Neural cell (in vitro differentiated cells): ENCODE results near the gene UQCRQ. TPM values are rescaled to one million over a fixed set of nuclear protein-coding genes. Genes with fewer than 3 reads are reported as not detected.

Source experiments
- H2AFZ ChIP-seq: fragments of 200-600, 300-800 bp; sonication (generic), shearing (Covaris generic); 2 replicates; pipeline ENCODE4 v1.6.0; 2014; ENCODE audit warnings: low read depth, mild to moderate bottlenecking, antibody characterized with exemption, low read length, moderate library complexity
- H3F3A ChIP-seq: fragments of 200-600 bp; shearing (Covaris generic); 2 replicates; pipeline ENCODE4 v1.6.1; 2016; ENCODE audit warnings: mild to moderate bottlenecking, moderate library complexity, mixed read lengths, antibody characterized with exemption, low read length; ENCODE audit not compliant: insufficient read depth, poor library complexity, severe bottlenecking
- H3K27ac ChIP-seq: fragments of 200-600, 300-800 bp; sonication (generic), shearing (Covaris generic); 2 replicates; pipeline ENCODE4 v1.5.1; 2014; ENCODE audit warnings: mild to moderate bottlenecking, low read length, moderate library complexity
- H3K27me3 ChIP-seq: fragments of 300-800, 200-600 bp; sonication (generic), shearing (Covaris generic); 2 replicates; pipeline ENCODE4 v1.6.0; 2014; ENCODE audit warnings: mild to moderate bottlenecking, low read depth, low read length, moderate library complexity; ENCODE audit not compliant: insufficient read depth
- H3K36me3 ChIP-seq: fragments of 300-800, 200-600 bp; sonication (generic), shearing (Covaris generic); 2 replicates; pipeline ENCODE4 v1.5.1; 2014; ENCODE audit warnings: mild to moderate bottlenecking, antibody characterized with exemption, low read length, moderate library complexity; ENCODE audit not compliant: insufficient read depth
- H3K4me2 ChIP-seq: fragments of 300-800, 200-600 bp; sonication (generic), shearing (Covaris generic); 2 replicates; pipeline ENCODE4 v1.6.0; 2014; ENCODE audit warnings: mild to moderate bottlenecking, low read length
- H3K4me3 ChIP-seq: fragments of 300-800, 200-600 bp; sonication (generic), shearing (Covaris generic); 2 replicates; pipeline ENCODE4 v1.5.1; 2014; ENCODE audit warnings: mild to moderate bottlenecking, low read length, moderate library complexity
- H3K79me2 ChIP-seq: fragments of 200-600 bp; shearing (Covaris generic); replicated peaks from 2 replicates; pipeline ENCODE4 v1.6.0; 2014; ENCODE audit warnings: mild to moderate bottlenecking, low read length, moderate library complexity; ENCODE audit not compliant: insufficient read depth
- H3K9ac ChIP-seq: fragments of 300-800, 200-600 bp; sonication (generic), shearing (Covaris generic); 2 replicates; pipeline ENCODE4 v1.6.1; 2016; ENCODE audit warnings: mild to moderate bottlenecking, low read length, mixed read lengths
- H3K9me2 ChIP-seq: fragments of 200-600 bp; shearing (Covaris generic); 2 replicates; pipeline ENCODE4 v1.6.1; 2016; ENCODE audit warnings: mild to moderate bottlenecking, low read length, mixed read lengths; ENCODE audit not compliant: insufficient read depth
- H3K9me3 ChIP-seq: fragments of 200-600, 300-800 bp; sonication (generic), shearing (Covaris generic); 2 replicates; pipeline ENCODE4 v1.6.1; 2016; ENCODE audit warnings: mild to moderate bottlenecking, mixed run types, low read length, moderate library complexity, mixed read lengths
- H4K20me1 ChIP-seq: fragments of 200-600 bp; shearing (Covaris generic); 2 replicates; pipeline ENCODE4 v1.6.1; 2016; ENCODE audit warnings: mild to moderate bottlenecking, mixed run types; ENCODE audit not compliant: insufficient read depth
- CTCF ChIP-seq: fragments of 450-650 bp; IDR thresholded peaks from 2 replicates; pipeline ENCODE4 v1.5.1; 2014; ENCODE audit warnings: antibody characterized with exemption, mild to moderate bottlenecking, moderate library complexity; ENCODE audit not compliant: poor library complexity, severe bottlenecking
- EP300 ChIP-seq: fragments of 450-650 bp; conservative IDR thresholded peaks from 2 replicates; pipeline ENCODE4 v1.6.1; 2014; ENCODE audit warnings: antibody characterized with exemption, mild to moderate bottlenecking, moderate library complexity; ENCODE audit not compliant: poor library complexity, severe bottlenecking
- EZH2 ChIP-seq: fragments of 200-600, 300-800 bp; shearing (Covaris generic), sonication (generic); IDR thresholded peaks from 2 replicates; pipeline ENCODE4 v1.6.1; 2014; ENCODE audit warnings: antibody characterized with exemption, low read length, borderline replicate concordance, mild to moderate bottlenecking; ENCODE audit not compliant: insufficient read depth, poor library complexity, severe bottlenecking
- MXI1 ChIP-seq: fragments of 450-650 bp; conservative IDR thresholded peaks from 2 replicates; pipeline ENCODE4 v1.6.1; 2014; ENCODE audit warnings: antibody characterized with exemption, mild to moderate bottlenecking; ENCODE audit not compliant: poor library complexity, severe bottlenecking
- POLR2AphosphoS5 ChIP-seq: IDR thresholded peaks from 2 replicates; pipeline ENCODE4 v1.6.1; 2012
- RAD21 ChIP-seq: fragments of 450-650 bp; conservative IDR thresholded peaks from 2 replicates; pipeline ENCODE4 v1.6.1; 2014; ENCODE audit warnings: antibody characterized with exemption, mild to moderate bottlenecking, moderate library complexity
- REST ChIP-seq: IDR thresholded peaks from 2 replicates; pipeline ENCODE4 v1.6.1; 2012; ENCODE audit warnings: borderline replicate concordance
- SMC3 ChIP-seq: fragments of 450-650 bp; conservative IDR thresholded peaks from 2 replicates; pipeline ENCODE4 v1.6.1; 2014; ENCODE audit warnings: antibody characterized with exemption, mild to moderate bottlenecking, moderate library complexity; ENCODE audit not compliant: poor library complexity
- TAF1 ChIP-seq: IDR thresholded peaks from 2 replicates; pipeline ENCODE4 v1.6.1; 2012; ENCODE audit warnings: low read depth
- polyA plus RNA-seq: library from polyadenylated mRNA; depleted of rRNA; stranded (reverse); fragments of >200 nt; gene quantifications from 2 replicates; pipeline ENCODE4 v1.2.3, GENCODE V29; 2014

Gene UQCRQ
- polyA plus RNA-seq, 1 donor from 2014 or later = 444 TPM

- Histone ChIP-seq H3K79me2 (no peaks in the 10 kb centered on the region), H3K9ac (no peak overlapping the region), H4K20me1 (no peaks in the 10 kb centered on the region), H3K9me3 (no peaks in the 10 kb centered on the region), H3K4me3 (no peak overlapping the region), H3K27me3 (no peaks in the 10 kb centered on the region), H3K27ac (no peak overlapping the region), H3K36me3 (no peaks in the 10 kb centered on the region), H2AFZ (no peak overlapping the region), H3F3A (no peaks in the 10 kb centered on the region), H3K4me2 (no peak overlapping the region), H3K9me2 (no peaks in the 10 kb centered on the region)
- no peak for TF ChIP-seq POLR2AphosphoS5
- TF ChIP-seq MXI1 = no peak
- no peak for TF ChIP-seq RAD21
- TF ChIP-seq EP300 = no peak
- no peak for TF ChIP-seq CTCF
- TF ChIP-seq TAF1 = no peak
- TF ChIP-seq EZH2 = no peak
- TF ChIP-seq REST = no peak
These were observed 28.6 kb upstream of the UQCRQ start for GRCh38 chr5:132837868-132838267.

- Histone ChIP-seq H3K9ac (no peak overlapping the region), H3K9me3 (no peaks in the 10 kb centered on the region), H3K79me2 (no peaks in the 10 kb centered on the region), H4K20me1 (no peaks in the 10 kb centered on the region), H3K4me2 (no peak overlapping the region), H3K4me3 (no peak overlapping the region), H3K27ac (no peak overlapping the region), H2AFZ (no peak overlapping the region), H3K27me3 (no peaks in the 10 kb centered on the region), H3F3A (no peaks in the 10 kb centered on the region), H3K36me3 (no peaks in the 10 kb centered on the region), H3K9me2 (no peaks in the 10 kb centered on the region)
- TF ChIP-seq EZH2 = no peak
- no peak for TF ChIP-seq REST
- no peak for TF ChIP-seq EP300
- TF ChIP-seq POLR2AphosphoS5 = no peak
- no peak for TF ChIP-seq SMC3
- TF ChIP-seq RAD21 = no peak
- no peak for TF ChIP-seq CTCF
- no peak for TF ChIP-seq TAF1
- no peak for TF ChIP-seq MXI1
These were observed 27.7 kb upstream of the UQCRQ start for GRCh38 chr5:132838516-132839282.
